Cerebellar cortex (tissue), 1 donor: ENCODE measurements around the gene ETDB.
"Not testable (repeated sequence)": the region's sequence is repeated elsewhere in the genome, so short reads cannot be mapped to it uniquely, and the experiment has no call there.

Source experiments
- DNase-seq: peaks from one replicate; pipeline ENCODE4 v3.0.0-alpha.2; 2015; ENCODE audit warnings: low spot score

Gene ETDB

DNA sequence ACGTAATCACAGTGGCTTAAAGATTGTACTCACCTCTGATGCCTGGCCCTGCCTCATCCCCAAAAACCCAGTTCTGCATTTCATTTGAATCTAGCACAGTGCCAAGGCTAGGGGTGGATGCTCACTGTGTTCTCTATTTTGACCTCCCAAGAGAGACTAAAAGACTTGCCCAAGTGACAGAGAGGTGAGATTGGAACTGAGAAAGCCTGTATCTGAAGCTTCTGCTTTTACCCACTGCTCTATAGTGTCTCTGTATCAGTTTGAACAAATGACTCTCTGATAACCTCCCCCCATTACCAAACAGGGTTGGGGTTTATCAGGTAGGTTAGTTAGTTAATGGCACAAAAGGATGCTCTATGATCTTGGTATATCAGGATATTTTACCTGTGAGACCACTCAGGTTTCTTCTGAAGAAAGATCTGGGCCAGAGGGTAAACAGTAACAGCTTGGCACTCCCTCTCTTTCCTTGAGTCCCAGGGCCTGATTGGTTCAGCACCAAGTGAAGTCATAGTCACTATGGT lies at the start of gene ETDB:
Gene ETDB (minus strand): TSS at position 471 of the 521 bp plus-strand sequence. CDS start 1,265 bp downstream, outside the sequence.
- DNase-seq = not testable (repeated sequence)

GRCh38 chrX:135169534-135169933 lies 49.2 kb upstream of the ETDB start:
- not testable (repeated sequence) for DNase-seq

DNA sequence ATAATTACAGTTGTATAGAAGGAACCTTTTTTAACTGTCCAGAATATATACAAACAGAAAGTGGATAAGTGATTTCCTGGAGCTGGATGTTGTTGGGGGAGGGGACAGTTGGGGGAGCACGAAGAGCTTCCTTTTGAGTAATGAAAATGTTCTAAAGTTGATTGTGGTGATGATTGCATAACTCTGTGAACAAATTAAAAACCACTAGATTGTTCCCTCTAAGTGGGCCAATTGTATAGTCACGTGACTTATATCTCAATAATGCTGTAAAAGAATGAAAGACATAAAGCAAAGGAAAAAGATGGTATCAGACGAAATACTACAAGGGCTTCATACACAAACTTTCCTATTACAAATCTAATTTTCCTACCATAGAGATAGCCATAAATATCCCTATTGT lies 48.2 kb upstream of the ETDB start:
- DNase-seq = no peak

- not testable (repeated sequence) for DNase-seq
These were observed 34.4 kb upstream of the ETDB start for GRCh38 chrX:135154688-135155087.

GRCh38 chrX:135126145-135126544 lies 5.8 kb upstream of the ETDB start:
- not testable (repeated sequence) for DNase-seq

DNA sequence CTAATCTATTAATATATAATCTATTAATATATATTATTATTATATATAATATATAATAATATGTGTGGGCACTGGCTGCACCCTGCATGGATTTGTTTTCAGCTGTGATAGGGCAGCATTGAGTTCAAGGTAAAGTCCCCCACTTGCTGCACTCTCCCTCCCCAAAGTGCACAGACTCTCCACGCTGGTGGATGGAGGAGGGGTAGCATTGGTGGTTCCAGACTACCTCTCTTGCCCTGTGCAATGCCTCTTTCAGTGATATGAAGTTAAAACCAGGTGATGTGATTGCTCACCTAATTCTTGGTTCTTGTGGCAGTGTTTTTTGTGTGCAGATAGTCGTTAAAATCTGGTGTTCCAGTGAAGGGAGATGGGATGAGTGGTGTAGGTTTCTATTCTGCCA lies 4.3 kb downstream of the ETDB start:
- not testable (repeated sequence) for DNase-seq

GRCh38 chrX:135114392-135114791 lies 5.9 kb downstream of the ETDB start:
- DNase-seq = no peak

- no peak for DNase-seq
These were observed 7.6 kb downstream of the ETDB start for GRCh38 chrX:135112743-135113142.

DNA sequence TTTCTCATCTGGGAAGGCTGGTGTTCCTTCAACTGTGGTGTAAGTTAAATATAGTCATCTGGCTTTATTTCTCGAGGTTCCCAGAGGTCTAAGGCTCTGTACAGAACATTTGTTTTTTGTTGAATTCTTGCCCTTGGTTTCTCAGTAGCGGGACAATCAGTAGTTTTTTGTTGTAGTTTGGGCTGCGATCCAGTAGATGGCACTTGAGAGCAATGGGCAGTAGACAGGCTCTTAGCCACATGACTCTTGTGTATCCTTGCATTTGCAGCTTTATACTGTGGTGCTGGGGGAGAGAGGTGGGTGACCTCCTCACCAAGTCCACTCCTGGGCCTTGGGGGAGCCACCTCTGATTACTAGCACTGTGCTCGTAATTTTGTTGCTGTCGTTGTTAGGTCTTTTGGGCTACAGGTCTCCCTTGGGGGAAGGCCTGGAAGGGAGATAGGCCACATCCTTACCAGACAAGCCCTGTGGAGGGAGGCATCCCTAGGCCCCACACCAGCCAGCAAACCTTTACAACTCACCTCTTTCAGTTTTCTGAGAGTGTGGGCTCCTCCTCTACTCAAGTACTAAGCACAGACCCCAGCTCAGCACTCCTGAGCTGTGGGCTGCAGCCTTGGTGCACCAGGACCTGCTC lies 8.1 kb downstream of the ETDB start:
- peak; percentile 24 for DNase-seq

DNA sequence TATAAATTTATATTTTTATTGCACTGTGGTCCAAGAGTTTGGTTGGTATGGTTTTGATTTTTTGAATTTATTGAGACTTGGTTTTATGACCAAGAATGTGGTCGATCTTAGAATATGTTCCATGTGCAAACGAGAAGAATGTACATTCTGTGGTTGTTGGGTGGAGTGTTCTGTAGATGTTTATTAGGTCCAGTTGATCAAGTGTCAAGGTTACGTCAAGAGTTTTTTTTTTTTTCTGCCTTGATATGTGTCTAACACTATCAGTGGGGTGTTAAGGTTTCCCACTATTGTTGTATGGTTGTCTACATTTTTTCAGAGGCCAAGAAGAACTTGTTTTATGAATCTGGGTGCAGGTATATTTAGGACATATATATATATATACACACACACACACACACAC lies 10.8 kb downstream of the ETDB start:
- DNase-seq = no peak

- no peak for DNase-seq
These were observed 20.9 kb downstream of the ETDB start for GRCh38 chrX:135099493-135099783.

DNA sequence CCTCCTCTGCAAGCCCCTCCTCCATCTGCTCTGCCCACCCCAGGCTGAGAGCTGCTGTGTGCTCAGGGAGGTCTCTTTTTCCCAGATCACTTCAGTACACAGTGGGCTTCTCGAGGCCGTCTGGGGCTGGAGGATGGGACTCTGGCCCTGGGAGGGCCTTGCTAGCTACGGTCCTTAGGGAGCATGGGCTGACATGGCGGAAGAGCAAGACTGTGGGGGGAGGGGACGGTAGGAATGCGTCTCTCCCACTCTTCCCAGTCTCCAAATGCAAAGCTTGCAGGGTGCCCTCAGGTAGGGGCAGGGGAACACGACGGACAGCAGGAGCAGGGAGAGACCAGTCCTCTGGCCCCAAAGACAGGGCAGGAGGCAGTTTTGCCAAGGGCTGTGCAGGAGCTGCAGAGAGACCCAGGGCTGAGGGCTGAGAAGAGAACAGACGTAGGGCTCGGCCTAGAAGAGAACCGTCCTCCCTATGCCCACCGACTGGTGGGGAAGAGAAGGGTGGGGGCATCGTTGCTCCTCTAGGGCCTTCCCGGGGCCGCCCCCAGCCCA lies 23.1 kb downstream of the ETDB start:
- not testable (repeated sequence) for DNase-seq

DNA sequence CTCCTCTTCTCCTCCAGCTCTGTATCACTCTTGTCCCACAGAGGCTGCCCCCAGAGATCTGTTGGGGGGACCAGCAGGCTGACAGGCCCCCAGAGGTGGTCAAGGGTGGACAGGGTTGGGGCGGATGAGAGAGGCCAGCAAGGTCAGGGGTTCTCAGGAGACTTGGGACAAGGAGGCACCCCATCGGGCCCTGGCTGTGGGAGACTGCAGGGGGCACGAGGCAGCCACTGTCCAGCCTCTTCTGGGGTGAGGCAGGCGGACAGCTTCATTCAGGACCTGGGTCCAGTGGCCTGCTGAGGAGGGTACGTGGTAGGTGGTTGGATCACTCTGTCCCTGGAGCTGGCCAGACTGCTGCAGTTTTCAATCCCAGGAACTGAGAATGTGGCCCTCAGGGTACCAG lies 24.6 kb downstream of the ETDB start:
- DNase-seq = no peak

DNA sequence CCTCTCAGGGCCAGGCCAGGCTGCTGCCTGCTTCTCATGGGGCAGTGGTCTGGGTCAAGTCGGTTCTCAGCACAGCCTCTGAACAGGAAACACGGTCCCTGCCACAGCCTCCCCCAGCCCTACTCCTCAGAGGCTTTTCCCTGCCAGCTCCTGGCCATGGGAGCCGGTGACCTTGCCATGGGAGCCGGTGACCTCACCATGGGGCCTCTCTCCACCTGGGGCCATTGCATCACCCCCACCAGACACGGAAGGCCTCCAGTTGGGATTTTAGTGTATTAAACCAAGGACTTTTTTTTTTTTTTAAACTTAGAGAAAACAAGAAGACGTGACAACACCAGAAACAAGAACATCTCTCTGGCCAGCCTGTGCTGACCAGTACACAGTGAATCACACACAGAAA lies 25.6 kb downstream of the ETDB start:
- DNase-seq = no peak

- DNase-seq = no peak
These were observed 31.2 kb downstream of the ETDB start for GRCh38 chrX:135089126-135089525.

- DNase-seq = peak; percentile 90
These were observed 32.5 kb downstream of the ETDB start for GRCh38 chrX:135087867-135088266.

GRCh38 chrX:135086197-135086854 lies 34.0 kb downstream of the ETDB start:
- peak; percentile 69 for DNase-seq

DNA sequence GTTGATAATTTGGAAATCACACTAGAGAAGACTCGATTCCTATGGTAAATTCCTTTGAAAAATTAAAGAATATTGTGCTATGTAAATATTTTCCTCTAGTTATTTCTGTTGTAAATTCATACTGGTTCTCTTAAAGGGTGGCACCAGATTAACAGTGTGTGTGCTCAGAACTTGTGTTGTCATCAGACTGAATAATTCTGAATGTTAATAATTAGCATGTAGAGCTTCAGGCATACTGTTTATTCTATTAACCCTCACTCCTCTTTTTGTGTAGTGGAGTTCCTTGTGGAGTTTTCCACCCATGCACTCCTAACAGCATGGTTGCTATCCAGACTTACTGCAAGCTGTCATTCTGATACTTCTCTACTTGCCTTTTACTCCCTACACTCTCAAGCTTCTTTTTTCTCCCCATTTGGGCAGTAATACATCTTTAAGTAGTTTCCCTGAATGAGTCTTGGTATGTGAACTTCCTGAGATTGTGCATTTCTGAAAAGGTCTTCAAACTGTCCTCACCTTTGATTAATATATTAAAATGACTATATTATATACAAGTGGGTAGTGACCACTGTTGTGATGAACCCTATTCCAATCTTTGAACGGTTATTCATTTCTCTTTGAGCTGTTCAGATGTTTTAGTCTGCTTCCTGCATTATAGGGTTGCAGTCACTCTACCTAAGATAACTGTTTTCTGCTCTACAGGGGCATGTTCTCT lies 38.5 kb downstream of the ETDB start:
- DNase-seq = no peak
